OCI-LY1 (cell line): ENCODE measurements around the gene FAM222B.

Experiments used
- CTCF ChIP-seq: fragments of 200-600 bp; sonication (generic), shearing (Covaris generic); IDR thresholded peaks from 2 replicates; pipeline ENCODE4 v1.5.1; 2017; ENCODE audit warnings: mild to moderate bottlenecking, antibody characterized with exemption, low read length, moderate library complexity, mixed read lengths
- EZH2 ChIP-seq: fragments of 200-600 bp; sonication (generic), shearing (Covaris generic); IDR thresholded peaks from 2 replicates; pipeline ENCODE4 v1.8.0; 2017; ENCODE audit warnings: borderline replicate concordance, mixed run types, mild to moderate bottlenecking, antibody characterized with exemption, low read length, moderate library complexity, mixed read lengths

- TF ChIP-seq CTCF: 0 out of 2 replicates have a peak, but pooled peaks have one; percentile 11
- TF ChIP-seq EZH2: no peak
These were observed 117.4 kb downstream of the FAM222B start for GRCh38 chr17:28725166-28725659.
